OCI-LY1 (cell line): Measurements from ENCODE around the gene RECK.

Experiments used
- H2AFZ ChIP-seq: fragments of 200-600 bp; sonication (generic), shearing (Covaris generic); 2 replicates; pipeline ENCODE4 v1.6.0; 2014; ENCODE audit warnings: antibody characterized with exemption, mild to moderate bottlenecking, low read length
- H3F3A ChIP-seq: fragments of 200-600 bp; sonication (generic), shearing (Covaris generic); 2 replicates; pipeline ENCODE4 v1.6.0; 2014; ENCODE audit warnings: mild to moderate bottlenecking, antibody characterized with exemption, low read length, moderate library complexity; ENCODE audit not compliant: insufficient read depth
- H3K27ac ChIP-seq: fragments of 200-600 bp; sonication (generic); 2 replicates; pipeline ENCODE4 v1.5.1; 2014; ENCODE audit warnings: low read length, mixed run types, mild to moderate bottlenecking, low read depth; ENCODE audit not compliant: poor library complexity, severe bottlenecking
- H3K27me3 ChIP-seq: fragments of 200-600 bp; sonication (generic); 2 replicates; pipeline ENCODE4 v1.6.0; 2014; ENCODE audit warnings: antibody characterized with exemption, mild to moderate bottlenecking, low read length, moderate library complexity; ENCODE audit not compliant: insufficient read depth
- H3K36me3 ChIP-seq: fragments of 200-600 bp; sonication (generic); 2 replicates; pipeline ENCODE4 v1.6.1; 2014; ENCODE audit warnings: mild to moderate bottlenecking, antibody characterized with exemption, low read length, moderate library complexity, mixed read lengths; ENCODE audit not compliant: insufficient read depth
- H3K4me1 ChIP-seq: fragments of 200-600 bp; sonication (generic); 2 replicates; pipeline ENCODE4 v1.5.1; 2014; ENCODE audit warnings: mild to moderate bottlenecking, low read length, moderate library complexity; ENCODE audit not compliant: insufficient read depth, severe bottlenecking
- H3K4me2 ChIP-seq: fragments of 200-600 bp; sonication (generic), shearing (Covaris generic); 2 replicates; pipeline ENCODE4 v1.6.1; 2014; ENCODE audit warnings: low read length
- H3K4me3 ChIP-seq: fragments of 200-600 bp; sonication (generic); 2 replicates; pipeline ENCODE4 v1.5.1; 2014; ENCODE audit warnings: low read length, low read depth, mild to moderate bottlenecking, mixed read lengths; ENCODE audit not compliant: poor library complexity, severe bottlenecking
- H3K79me2 ChIP-seq: fragments of 200-600 bp; shearing (Covaris generic); 2 replicates; pipeline ENCODE4 v1.6.1; 2016; ENCODE audit warnings: mixed run types, low read length, mixed read lengths; ENCODE audit not compliant: insufficient read depth
- H3K9ac ChIP-seq: fragments of 200-600 bp; sonication (generic), shearing (Covaris generic); 2 replicates; pipeline ENCODE4 v1.6.1; 2014; ENCODE audit warnings: mild to moderate bottlenecking, low read length, mixed read lengths
- H3K9me2 ChIP-seq: fragments of 200-600 bp; sonication (generic), shearing (Covaris generic); 2 replicates; pipeline ENCODE4 v1.6.1; 2014; ENCODE audit warnings: low read depth, mild to moderate bottlenecking, low read length, mixed read lengths
- H3K9me3 ChIP-seq: fragments of 200-600 bp; shearing (Covaris generic); 2 replicates; pipeline ENCODE4 v1.6.1; 2014; ENCODE audit warnings: low read length, mixed read lengths
- H4K20me1 ChIP-seq: fragments of 200-600 bp; sonication (generic), shearing (Covaris generic); 2 replicates; pipeline ENCODE4 v1.6.0; 2016; ENCODE audit warnings: mild to moderate bottlenecking, low read length; ENCODE audit not compliant: insufficient read depth
- CTCF ChIP-seq: fragments of 200-600 bp; sonication (generic), shearing (Covaris generic); IDR thresholded peaks from 2 replicates; pipeline ENCODE4 v1.5.1; 2017; ENCODE audit warnings: mild to moderate bottlenecking, antibody characterized with exemption, low read length, moderate library complexity, mixed read lengths
- EZH2 ChIP-seq: fragments of 200-600 bp; sonication (generic), shearing (Covaris generic); IDR thresholded peaks from 2 replicates; pipeline ENCODE4 v1.8.0; 2017; ENCODE audit warnings: borderline replicate concordance, mixed run types, mild to moderate bottlenecking, antibody characterized with exemption, low read length, moderate library complexity, mixed read lengths

The RECK gene

GRCh38 chr9:36119476-36119875 is 82.8 kb downstream of the RECK start:
- H3F3A ChIP-seq, result 0 out of 2 replicates have a peak, but pooled peaks cover 5% of the 10 kb centered on the region
- H4K20me1 ChIP-seq, result no peaks in the 10 kb centered on the region
- no peak for TF ChIP-seq CTCF
- TF ChIP-seq EZH2, result no peak
- H3K4me1 ChIP-seq, result no peaks in the 10 kb centered on the region
- no peaks in the 10 kb centered on the region for H3K9me2 ChIP-seq
- H3K79me2 ChIP-seq, result no peaks in the 10 kb centered on the region
- H3K4me2 ChIP-seq, result no peak overlapping the region
- H3K9me3 ChIP-seq, result no peaks in the 10 kb centered on the region
- H3K9ac ChIP-seq, result no peak overlapping the region
- no peaks in the 10 kb centered on the region for H3K36me3 ChIP-seq
- no peak overlapping the region for H3K4me3 ChIP-seq
- 0 out of 2 replicates have a peak, but pooled peaks cover 3% of the 10 kb centered on the region for H3K27me3 ChIP-seq
- no peak overlapping the region for H3K27ac ChIP-seq
- H2AFZ ChIP-seq, result no peak overlapping the region

- Histone ChIP-seq H3K9me2 (no peaks in the 10 kb centered on the region), H3K9me3 (no peaks in the 10 kb centered on the region), H3K4me2 (no peak overlapping the region), H3K4me1 (no peaks in the 10 kb centered on the region), H3K9ac (no peak overlapping the region), H4K20me1 (no peaks in the 10 kb centered on the region), H3K79me2 (no peaks in the 10 kb centered on the region), H3K27ac (no peak overlapping the region), H3K27me3 (0 out of 2 replicates have a peak, but pooled peaks cover 3% of the 10 kb centered on the region), H3F3A (no peaks in the 10 kb centered on the region), H3K36me3 (no peaks in the 10 kb centered on the region), H2AFZ (no peak overlapping the region), H3K4me3 (no peak overlapping the region)
- TF ChIP-seq CTCF (no peak), EZH2 (no peak)
Observed at GRCh38 chr9:36120705-36121104, 84.0 kb downstream of the RECK start.

GRCh38 chr9:36121971-36122370 is 85.3 kb downstream of the RECK start:
- H3K9me2 ChIP-seq, result no peaks in the 10 kb centered on the region
- no peak overlapping the region for H3K9ac ChIP-seq
- no peaks in the 10 kb centered on the region for H3K9me3 ChIP-seq
- H3K4me1 ChIP-seq, result no peaks in the 10 kb centered on the region
- TF ChIP-seq CTCF, result no peak
- TF ChIP-seq EZH2, result no peak
- no peak overlapping the region for H3K27ac ChIP-seq
- H2AFZ ChIP-seq, result no peak overlapping the region
- H3K36me3 ChIP-seq, result no peaks in the 10 kb centered on the region
- H3F3A ChIP-seq, result no peaks in the 10 kb centered on the region
- H3K4me3 ChIP-seq, result no peak overlapping the region
- H3K79me2 ChIP-seq, result no peaks in the 10 kb centered on the region
- H3K4me2 ChIP-seq, result no peak overlapping the region
- H4K20me1 ChIP-seq, result no peaks in the 10 kb centered on the region
- H3K27me3 ChIP-seq, result no peaks in the 10 kb centered on the region
